ENCODE data around the gene STMN1. TPM values are rescaled to one million over a fixed set of nuclear protein-coding genes. Genes with fewer than 3 reads are reported as not detected.
A peak's percentile ranks its signal among the peaks of the same experiment; 100 is the strongest.

STMN1 gene
- total RNA-seq, 1 experiment from 2014 or later = 206 TPM

DNA sequence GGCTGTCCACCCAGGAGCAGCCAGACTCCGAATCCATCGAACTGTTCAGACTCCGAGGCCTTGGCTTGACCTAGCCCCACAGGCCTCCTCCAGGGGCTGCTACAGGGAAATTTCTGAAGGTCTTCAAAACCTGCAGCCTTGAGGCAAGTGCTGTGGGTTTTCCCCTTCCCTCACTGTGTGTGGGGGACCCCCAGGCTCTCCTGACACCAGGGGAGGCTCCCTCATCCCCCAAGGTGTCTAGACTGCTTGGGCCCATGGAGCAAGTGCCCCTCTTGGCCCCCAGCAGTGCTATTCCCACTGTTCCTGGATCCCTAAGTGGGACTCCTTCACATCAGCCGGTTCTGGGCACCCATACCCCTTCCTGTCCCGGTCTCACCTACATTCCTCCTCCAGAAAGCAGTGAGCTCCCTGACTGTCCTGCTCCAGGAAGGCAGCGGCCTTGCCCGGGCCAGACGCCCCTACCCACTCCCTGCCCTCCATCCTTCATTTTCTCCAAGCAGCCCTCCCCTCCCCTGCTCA is 31.5 kb downstream of the STMN1 start:
- H3K4me3 ChIP-seq (ENCODE audit: low read length) = peak overlapping the region; percentile 90
- no peaks in the 10 kb centered on the region for H3K9me2 ChIP-seq (replicated peaks; ENCODE audit: low read length)
- peak overlapping the region; percentile 70 for H3K9ac ChIP-seq (ENCODE audit: low read length)
- TSS peak; percentile 33 for BruUV-seq (replicated peaks)
- TF ChIP-seq EZH2 (IDR thresholded peaks at IDR 0.05; ENCODE audit: low read length, unreplicated experiment) (no peak), EZH2phosphoT487 (IDR thresholded peaks at IDR 0.05; ENCODE audit: borderline replicate concordance, low read length) (no peak)
- TF ChIP-seq, protein P1, sequence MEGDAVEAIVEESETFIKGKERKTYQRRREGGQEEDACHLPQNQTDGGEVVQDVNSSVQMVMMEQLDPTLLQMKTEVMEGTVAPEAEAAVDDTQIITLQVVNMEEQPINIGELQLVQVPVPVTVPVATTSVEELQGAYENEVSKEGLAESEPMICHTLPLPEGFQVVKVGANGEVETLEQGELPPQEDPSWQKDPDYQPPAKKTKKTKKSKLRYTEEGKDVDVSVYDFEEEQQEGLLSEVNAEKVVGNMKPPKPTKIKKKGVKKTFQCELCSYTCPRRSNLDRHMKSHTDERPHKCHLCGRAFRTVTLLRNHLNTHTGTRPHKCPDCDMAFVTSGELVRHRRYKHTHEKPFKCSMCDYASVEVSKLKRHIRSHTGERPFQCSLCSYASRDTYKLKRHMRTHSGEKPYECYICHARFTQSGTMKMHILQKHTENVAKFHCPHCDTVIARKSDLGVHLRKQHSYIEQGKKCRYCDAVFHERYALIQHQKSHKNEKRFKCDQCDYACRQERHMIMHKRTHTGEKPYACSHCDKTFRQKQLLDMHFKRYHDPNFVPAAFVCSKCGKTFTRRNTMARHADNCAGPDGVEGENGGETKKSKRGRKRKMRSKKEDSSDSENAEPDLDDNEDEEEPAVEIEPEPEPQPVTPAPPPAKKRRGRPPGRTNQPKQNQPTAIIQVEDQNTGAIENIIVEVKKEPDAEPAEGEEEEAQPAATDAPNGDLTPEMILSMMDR (conservative IDR thresholded peaks at IDR 0.05; ENCODE audit: low read depth, low read length) = no peak
- peaks cover 6% of the 10 kb centered on the region; the same call in 1 of the 2 replicates for H3K4me1 ChIP-seq (ENCODE audit: insufficient read depth, low read length)
- peak; percentile 8 for DNase-seq
- H3K36me3 ChIP-seq (ENCODE audit: low read depth, low read length) = no peaks in the 10 kb centered on the region
- H3F3A ChIP-seq (ENCODE audit: low read length, unreplicated experiment) = no peaks in the 10 kb centered on the region
- no peaks in the 10 kb centered on the region for H4K20me1 ChIP-seq (ENCODE audit: low read length)
- CTCF ChIA-PET = interaction anchor here (0.8 kb wide), 1 partner anchor 18 kb away, joined by 9 read pairs; no protein-coding TSS in a partner anchor
- no peaks in the 10 kb centered on the region for H3K27me3 ChIP-seq (ENCODE audit: low read length)
- intact Hi-C loops (cut with micrococcal nuclease) = no loop called here
- H2AFZ ChIP-seq (ENCODE audit: low read length) = peak overlapping the region; percentile 95
- H3K9me3 ChIP-seq (ENCODE audit: low read length) = no peaks in the 10 kb centered on the region
- peaks cover 7% of the 10 kb centered on the region; the same call in 1 of the 2 replicates for H3K79me2 ChIP-seq (ENCODE audit: low read length)
- peak overlapping the region; percentile 94 for H3K4me2 ChIP-seq (ENCODE audit: low read length)
- no peak overlapping the region for H3K27ac ChIP-seq (ENCODE audit: low read length)
- peak; percentile 42; the same call in 1 of the 2 replicates for ATAC-seq
- POLR2A ChIA-PET (ENCODE audit: unreplicated experiment) = interaction anchor here (0.6 kb wide), 1 partner anchor 169 kb away, joined by 3 read pairs; no protein-coding TSS in a partner anchor

GRCh38 chr1:25874209-25874608 is 32.0 kb downstream of the STMN1 start:
- H3K27ac ChIP-seq (ENCODE audit: low read length) = no peak overlapping the region
- peak overlapping the region; percentile 90 for H3K4me3 ChIP-seq (ENCODE audit: low read length)
- no peaks in the 10 kb centered on the region for H4K20me1 ChIP-seq (ENCODE audit: low read length)
- no peaks in the 10 kb centered on the region for H3K9me3 ChIP-seq (ENCODE audit: low read length)
- no peak overlapping the region for H3K9ac ChIP-seq (ENCODE audit: low read length)
- intact Hi-C loops (cut with micrococcal nuclease) = no loop called here
- BruUV-seq (replicated peaks) = no TSS peak
- H3K9me2 ChIP-seq (replicated peaks; ENCODE audit: low read length) = no peaks in the 10 kb centered on the region
- TF ChIP-seq, protein P1 (conservative IDR thresholded peaks at IDR 0.05; ENCODE audit: low read depth, low read length) = no peak
- TF ChIP-seq EZH2phosphoT487 (IDR thresholded peaks at IDR 0.05; ENCODE audit: borderline replicate concordance, low read length) (no peak), EZH2 (IDR thresholded peaks at IDR 0.05; ENCODE audit: low read length, unreplicated experiment) (no peak)
- peak overlapping the region; percentile 94 for H3K4me2 ChIP-seq (ENCODE audit: low read length)
- no peak for DNase-seq
- no peaks in the 10 kb centered on the region for H3K27me3 ChIP-seq (ENCODE audit: low read length)
- no peak for ATAC-seq
- CTCF ChIA-PET = no interaction called here
- H3F3A ChIP-seq (ENCODE audit: low read length, unreplicated experiment) = no peaks in the 10 kb centered on the region
- no peak overlapping the region for H2AFZ ChIP-seq (ENCODE audit: low read length)
- POLR2A ChIA-PET (ENCODE audit: unreplicated experiment) = no interaction called here
- H3K36me3 ChIP-seq (ENCODE audit: low read depth, low read length) = no peaks in the 10 kb centered on the region
- peaks cover 7% of the 10 kb centered on the region; the same call in 1 of the 2 replicates for H3K79me2 ChIP-seq (ENCODE audit: low read length)
- peaks cover 6% of the 10 kb centered on the region; the same call in 1 of the 2 replicates for H3K4me1 ChIP-seq (ENCODE audit: insufficient read depth, low read length)

DNA sequence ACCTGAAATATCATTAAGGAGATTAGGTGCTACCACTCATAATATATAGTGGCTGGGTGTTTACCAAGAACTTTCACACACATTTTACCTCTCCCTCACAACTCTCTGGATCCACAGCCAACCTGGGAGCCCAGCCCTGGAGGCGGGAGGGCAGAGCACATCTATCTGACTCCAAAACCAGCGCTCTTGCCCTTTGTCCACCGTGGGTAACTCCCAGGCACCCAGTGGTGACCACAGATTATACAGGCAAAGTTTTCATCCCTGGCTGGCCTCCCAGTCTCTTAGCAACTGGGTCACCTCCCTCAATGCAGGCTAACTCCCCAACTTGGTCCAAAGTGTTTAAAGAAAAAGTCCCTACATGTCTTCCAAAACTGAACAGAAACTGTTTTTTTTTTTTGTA is 33.1 kb downstream of the STMN1 start:
- BruUV-seq (replicated peaks) = no TSS peak

More for the DNA sequence above, 33.1 kb downstream of the STMN1 start:
- Histone ChIP-seq H3F3A (ENCODE audit: low read length, unreplicated experiment) (no peaks in the 10 kb centered on the region), H3K4me3 (ENCODE audit: low read length) (no peak overlapping the region), H3K4me2 (ENCODE audit: low read length) (no peak overlapping the region), H3K9me2 (replicated peaks; ENCODE audit: low read length) (no peaks in the 10 kb centered on the region), H4K20me1 (ENCODE audit: low read length) (no peaks in the 10 kb centered on the region), H3K9ac (ENCODE audit: low read length) (no peak overlapping the region), H3K36me3 (ENCODE audit: low read depth, low read length) (no peaks in the 10 kb centered on the region), H3K4me1 (ENCODE audit: insufficient read depth, low read length) (peaks cover 6% of the 10 kb centered on the region; the same call in 1 of the 2 replicates), H2AFZ (ENCODE audit: low read length) (no peak overlapping the region), H3K27me3 (ENCODE audit: low read length) (no peaks in the 10 kb centered on the region), H3K27ac (ENCODE audit: low read length) (no peak overlapping the region), H3K79me2 (ENCODE audit: low read length) (peaks cover 7% of the 10 kb centered on the region; the same call in 1 of the 2 replicates), H3K9me3 (ENCODE audit: low read length) (no peaks in the 10 kb centered on the region)
- POLR2A ChIA-PET (ENCODE audit: unreplicated experiment) = no interaction called here
- ATAC-seq (no peak), DNase-seq (no peak)
- no peak for TF ChIP-seq EZH2phosphoT487 (IDR thresholded peaks at IDR 0.05; ENCODE audit: borderline replicate concordance, low read length)
- TF ChIP-seq EZH2 (IDR thresholded peaks at IDR 0.05; ENCODE audit: low read length, unreplicated experiment) = no peak
- TF ChIP-seq, protein P1 (conservative IDR thresholded peaks at IDR 0.05; ENCODE audit: low read depth, low read length) = no peak
- CTCF ChIA-PET = no interaction called here
- intact Hi-C loops (cut with micrococcal nuclease) = no loop called here

Data from PC-3 (cell line).